Adrenal gland (tissue), 5 donors: ENCODE measurements around the gene TMEM229A.

Source experiments
- CTCF ChIP-seq, 6 experiments: fragments of 450-650 bp in 4 of 6; fragments of 200-600 bp in 2 of 6; sonication (generic) in 1 of 6; IDR thresholded peaks; 1 replicate in 5 of 6; 2 replicates in 1 of 6; pipeline versions ENCODE4 v1.5.1 to v1.8.0; 2016 to 2021; ENCODE audit warnings: antibody characterized with exemption in 6 of 6, mild to moderate bottlenecking in 2 of 6, moderate library complexity in 1 of 6
- POLR2A ChIP-seq, 2 donors: fragments of 450-650 bp; IDR thresholded peaks; one replicate each; pipeline ENCODE4 v1.6.1; 2017; ENCODE audit warnings: antibody characterized with exemption in 2 of 2, mild to moderate bottlenecking in 2 of 2, moderate library complexity in 1 of 2
- donor health status: DM: no; HTN: no; CAD: no.

- TF ChIP-seq CTCF (IDR thresholded peaks at IDR 0.05): no peak
- TF ChIP-seq POLR2A (IDR thresholded peaks at IDR 0.05): no peak
Measured at GRCh38 chr7:124012864-124013263, 20.0 kb downstream of the TMEM229A start.
